Left ventricle myocardium inferior (tissue), 1 donor: ENCODE results near the gene PRKG1. TPM values are rescaled to one million over a fixed set of nuclear protein-coding genes. Genes with fewer than 3 reads are reported as not detected.
A peak's percentile ranks its signal among the peaks of the same experiment; 100 is the strongest.

Experiments used
- DNase-seq: peaks from one replicate; pipeline ENCODE4 v3.0.0-alpha.2; 2020
- H3K27ac ChIP-seq: fragments of 200-600 bp; replicated peaks from 2 replicates; pipeline ENCODE4 v1.8.0; 2021
- H3K27me3 ChIP-seq: fragments of 200-600 bp; 2 replicates; pipeline ENCODE4 v1.8.0; 2021; ENCODE audit warnings: low read depth
- H3K36me3 ChIP-seq: fragments of 200-600 bp; 2 replicates; pipeline ENCODE4 v1.8.0; 2021
- H3K4me1 ChIP-seq: fragments of 200-600 bp; 2 replicates; pipeline ENCODE4 v1.8.0; 2021
- H3K4me3 ChIP-seq: fragments of 200-600 bp; 2 replicates; pipeline ENCODE4 v1.8.0; 2021; ENCODE audit warnings: mild to moderate bottlenecking, moderate library complexity
- H3K9me3 ChIP-seq: fragments of 200-600 bp; replicated peaks from 2 replicates; pipeline ENCODE4 v1.8.0; 2021
- intact Hi-C: fragments of 100-400 bp; cut with micrococcal nuclease; formaldehyde crosslinking; loops from one replicate; pipeline ENCODE4 v1.11.0; 2022
- total RNA-seq: library from RNA; stranded (reverse); fragmentation: NEBNext Ultra II Directional; extraction: Animal tissue kit (Norgen Biotek cat#: 25700); gene quantifications from one replicate; pipeline ENCODE4 v1.2.1, GENCODE V29; 2021
- TF ChIP-seq, protein P1 (sequence below): fragments of 200-600 bp; IDR thresholded peaks from 2 replicates; pipeline ENCODE4 v1.8.0; 2021; ENCODE audit warnings: antibody characterized with exemption, mild to moderate bottlenecking, borderline replicate concordance
- donor health status: DM: no; HTN: yes; CAD: no; lungs with severe emphysema.

The PRKG1 gene
- total RNA-seq, 1 donor from 2014 or later, result 38.9 TPM

DNA sequence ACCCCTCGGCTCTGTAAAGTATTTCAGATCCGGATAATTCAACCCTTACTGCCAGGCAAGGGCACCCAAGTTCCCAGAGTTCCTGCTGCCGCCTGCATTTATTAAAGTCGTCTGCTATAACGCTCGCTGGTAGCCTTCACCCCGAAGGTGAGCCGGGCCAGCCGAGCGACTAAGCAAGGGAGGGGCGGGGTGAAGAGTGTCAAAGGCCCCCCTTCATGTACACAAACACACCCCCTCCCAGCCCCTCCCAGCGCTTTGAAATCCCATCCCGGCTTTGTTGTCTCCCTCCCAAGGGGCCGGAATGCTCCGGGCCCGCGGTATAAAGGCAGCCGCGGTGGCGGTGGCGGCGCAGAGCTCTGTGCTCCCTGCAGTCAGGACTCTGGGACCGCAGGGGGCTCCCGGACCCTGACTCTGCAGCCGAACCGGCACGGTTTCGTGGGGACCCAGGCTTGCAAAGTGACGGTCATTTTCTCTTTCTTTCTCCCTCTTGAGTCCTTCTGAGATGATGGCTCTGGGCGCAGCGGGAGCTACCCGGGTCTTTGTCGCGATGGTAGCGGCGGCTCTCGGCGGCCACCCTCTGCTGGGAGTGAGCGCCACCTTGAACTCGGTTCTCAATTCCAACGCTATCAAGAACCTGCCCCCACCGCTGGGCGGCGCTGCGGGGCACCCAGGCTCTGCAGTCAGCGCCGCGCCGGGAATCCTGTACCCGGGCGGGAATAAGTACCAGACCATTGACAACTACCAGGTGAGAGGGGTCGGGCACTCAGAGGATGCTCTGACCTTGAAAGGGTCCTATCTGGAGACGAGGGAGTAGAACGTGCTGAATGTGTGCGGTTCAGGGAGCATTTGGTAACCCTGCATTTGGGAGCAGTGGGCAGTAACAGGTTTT is 1239.9 kb downstream of the PRKG1 start, which contains the start of gene DKK1:
TSS of gene DKK1 (plus strand) at position 349 of the 889 bp plus-strand sequence. CDS start at position 503, 154 bp downstream.
- intact Hi-C loops, result loop anchor here (5.0 kb wide), 1 partner anchor 173 kb away; no protein-coding TSS in a partner anchor
- TF ChIP-seq, protein P1, sequence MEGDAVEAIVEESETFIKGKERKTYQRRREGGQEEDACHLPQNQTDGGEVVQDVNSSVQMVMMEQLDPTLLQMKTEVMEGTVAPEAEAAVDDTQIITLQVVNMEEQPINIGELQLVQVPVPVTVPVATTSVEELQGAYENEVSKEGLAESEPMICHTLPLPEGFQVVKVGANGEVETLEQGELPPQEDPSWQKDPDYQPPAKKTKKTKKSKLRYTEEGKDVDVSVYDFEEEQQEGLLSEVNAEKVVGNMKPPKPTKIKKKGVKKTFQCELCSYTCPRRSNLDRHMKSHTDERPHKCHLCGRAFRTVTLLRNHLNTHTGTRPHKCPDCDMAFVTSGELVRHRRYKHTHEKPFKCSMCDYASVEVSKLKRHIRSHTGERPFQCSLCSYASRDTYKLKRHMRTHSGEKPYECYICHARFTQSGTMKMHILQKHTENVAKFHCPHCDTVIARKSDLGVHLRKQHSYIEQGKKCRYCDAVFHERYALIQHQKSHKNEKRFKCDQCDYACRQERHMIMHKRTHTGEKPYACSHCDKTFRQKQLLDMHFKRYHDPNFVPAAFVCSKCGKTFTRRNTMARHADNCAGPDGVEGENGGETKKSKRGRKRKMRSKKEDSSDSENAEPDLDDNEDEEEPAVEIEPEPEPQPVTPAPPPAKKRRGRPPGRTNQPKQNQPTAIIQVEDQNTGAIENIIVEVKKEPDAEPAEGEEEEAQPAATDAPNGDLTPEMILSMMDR, result peak; percentile 69
- Histone ChIP-seq H3K36me3 (no peaks in the 10 kb centered on the region), H3K27ac (no peak within 1 kb of the TSS), H3K4me3 (peak within 1 kb of the TSS; percentile 72), H3K9me3 (no peaks in the 10 kb centered on the region), H3K27me3 (peaks cover 43% of the 10 kb centered on the region), H3K4me1 (peaks cover 20% of the 10 kb centered on the region)
- peak; percentile 41 for DNase-seq

DNA sequence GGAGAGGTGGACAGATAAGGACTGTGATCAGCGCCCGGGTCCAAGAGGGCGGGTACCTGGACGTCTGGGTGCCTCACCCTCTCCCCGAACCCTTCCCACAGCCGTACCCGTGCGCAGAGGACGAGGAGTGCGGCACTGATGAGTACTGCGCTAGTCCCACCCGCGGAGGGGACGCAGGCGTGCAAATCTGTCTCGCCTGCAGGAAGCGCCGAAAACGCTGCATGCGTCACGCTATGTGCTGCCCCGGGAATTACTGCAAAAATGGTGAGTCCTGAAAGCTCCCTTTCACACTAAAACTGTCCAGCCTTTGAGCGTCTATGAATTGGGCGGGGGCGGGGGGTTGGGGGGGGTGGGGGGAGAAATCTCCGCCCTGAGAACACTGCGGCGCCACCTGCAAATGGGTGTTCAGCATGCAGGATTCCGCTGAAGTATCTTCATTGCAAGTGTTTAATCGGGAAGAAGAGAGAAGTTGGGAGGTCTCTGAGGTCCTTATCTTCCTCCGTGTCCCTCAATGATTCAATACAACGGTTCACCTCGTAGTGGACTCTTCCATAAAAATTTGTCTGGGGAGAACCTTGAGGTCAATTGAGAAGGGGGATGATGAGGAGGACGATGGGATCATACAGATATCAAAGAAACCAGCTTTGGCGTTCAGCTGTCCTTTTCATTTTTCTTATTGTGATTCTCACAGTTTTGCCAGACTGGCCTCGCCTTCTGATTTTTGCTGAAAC is 1240.7 kb downstream of the PRKG1 start:
- intact Hi-C loops, result loop anchor here (5.0 kb wide), 1 partner anchor 172 kb away; no protein-coding TSS in a partner anchor
- no peaks in the 10 kb centered on the region for H3K36me3 ChIP-seq
- no peaks in the 10 kb centered on the region for H3K9me3 ChIP-seq
- TF ChIP-seq, protein P1, result no peak
- H3K4me1 ChIP-seq, result peaks cover 20% of the 10 kb centered on the region
- no peak overlapping the region for H3K27ac ChIP-seq
- H3K4me3 ChIP-seq, result peak overlapping the region; percentile 72
- no peak for DNase-seq
- H3K27me3 ChIP-seq, result peaks cover 43% of the 10 kb centered on the region

DNA sequence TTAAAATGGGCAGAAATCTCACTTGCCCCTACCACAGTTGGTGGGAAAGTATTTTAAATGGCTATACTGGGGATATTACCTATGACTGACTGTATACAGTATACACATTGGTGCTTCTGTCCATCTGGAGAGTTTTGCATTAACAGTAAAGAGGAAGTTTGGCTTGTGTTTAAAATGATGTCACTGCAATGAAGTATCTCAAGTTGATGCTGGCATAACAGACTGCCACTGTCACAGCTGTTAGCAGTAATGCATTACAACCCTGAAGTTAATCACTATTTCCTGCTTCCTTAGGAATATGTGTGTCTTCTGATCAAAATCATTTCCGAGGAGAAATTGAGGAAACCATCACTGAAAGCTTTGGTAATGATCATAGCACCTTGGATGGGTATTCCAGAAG is 1241.7 kb downstream of the PRKG1 start:
- intact Hi-C loops, result no loop called here
- no peak overlapping the region for H3K4me3 ChIP-seq
- no peak overlapping the region for H3K27ac ChIP-seq
- peaks cover 20% of the 10 kb centered on the region for H3K4me1 ChIP-seq
- no peaks in the 10 kb centered on the region for H3K9me3 ChIP-seq
- TF ChIP-seq, protein P1, result no peak
- no peaks in the 10 kb centered on the region for H3K36me3 ChIP-seq
- no peak for DNase-seq
- peaks cover 37% of the 10 kb centered on the region for H3K27me3 ChIP-seq

DNA sequence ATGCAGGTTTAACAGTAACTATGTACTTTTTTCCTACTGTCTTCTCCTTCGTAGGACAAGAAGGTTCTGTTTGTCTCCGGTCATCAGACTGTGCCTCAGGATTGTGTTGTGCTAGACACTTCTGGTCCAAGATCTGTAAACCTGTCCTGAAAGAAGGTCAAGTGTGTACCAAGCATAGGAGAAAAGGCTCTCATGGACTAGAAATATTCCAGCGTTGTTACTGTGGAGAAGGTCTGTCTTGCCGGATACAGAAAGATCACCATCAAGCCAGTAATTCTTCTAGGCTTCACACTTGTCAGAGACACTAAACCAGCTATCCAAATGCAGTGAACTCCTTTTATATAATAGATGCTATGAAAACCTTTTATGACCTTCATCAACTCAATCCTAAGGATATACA is 1242.2 kb downstream of the PRKG1 start:
- H3K4me1 ChIP-seq, result peaks cover 20% of the 10 kb centered on the region
- DNase-seq, result no peak
- H3K9me3 ChIP-seq, result no peaks in the 10 kb centered on the region
- TF ChIP-seq, protein P1, result no peak
- H3K27me3 ChIP-seq, result peaks cover 33% of the 10 kb centered on the region
- intact Hi-C loops, result no loop called here
- H3K27ac ChIP-seq, result no peak overlapping the region
- H3K36me3 ChIP-seq, result no peaks in the 10 kb centered on the region
- H3K4me3 ChIP-seq, result no peak overlapping the region

DNA sequence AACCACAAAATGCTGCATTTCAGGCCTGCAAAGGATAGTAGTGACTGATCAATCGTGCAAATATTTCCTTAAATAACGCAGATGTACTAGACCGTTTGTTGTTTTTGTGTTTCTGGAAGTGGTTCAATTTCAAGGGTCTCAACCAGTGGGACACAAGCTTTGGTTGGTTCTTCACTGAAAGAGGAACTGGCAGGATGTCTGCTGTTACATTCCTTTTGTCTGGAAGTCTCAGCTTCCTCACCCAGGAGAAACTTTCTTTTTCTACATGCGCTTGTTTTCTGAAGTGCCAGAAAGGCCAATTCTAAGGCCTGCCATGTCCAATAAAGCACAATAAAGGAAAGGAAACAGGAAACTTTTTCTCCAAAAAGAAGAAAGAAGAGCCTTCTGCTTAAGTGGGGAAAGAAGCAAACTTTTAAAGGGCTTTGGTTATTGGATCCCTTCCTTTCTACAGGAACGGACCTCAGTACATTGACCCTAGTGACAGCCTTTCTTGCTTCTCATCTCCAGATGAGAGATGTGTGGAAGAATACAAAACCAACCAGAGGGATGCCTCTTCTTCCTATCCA is 1243.9 kb downstream of the PRKG1 start:
- Histone ChIP-seq H3K36me3 (no peaks in the 10 kb centered on the region), H3K27me3 (peaks cover 16% of the 10 kb centered on the region), H3K9me3 (no peaks in the 10 kb centered on the region), H3K4me3 (no peak overlapping the region), H3K27ac (no peak overlapping the region), H3K4me1 (peaks cover 16% of the 10 kb centered on the region)
- DNase-seq, result no peak
- TF ChIP-seq, protein P1, result no peak
- intact Hi-C loops, result no loop called here
